ENCODE data around the gene ZNF775.
"Not testable (repeated sequence)": the region's sequence is repeated elsewhere in the genome, so short reads cannot be mapped to it uniquely, and the experiment has no call there.

Gene ZNF775

GRCh38 chr7:150382123-150382843 is 3.2 kb downstream of the ZNF775 start:
- DNase-seq (ENCODE audit: low spot score), result no peak

- DNase-seq (ENCODE audit: low spot score), result no peak
Observed at GRCh38 chr7:150382844-150383225, 3.7 kb downstream of the ZNF775 start.

DNA sequence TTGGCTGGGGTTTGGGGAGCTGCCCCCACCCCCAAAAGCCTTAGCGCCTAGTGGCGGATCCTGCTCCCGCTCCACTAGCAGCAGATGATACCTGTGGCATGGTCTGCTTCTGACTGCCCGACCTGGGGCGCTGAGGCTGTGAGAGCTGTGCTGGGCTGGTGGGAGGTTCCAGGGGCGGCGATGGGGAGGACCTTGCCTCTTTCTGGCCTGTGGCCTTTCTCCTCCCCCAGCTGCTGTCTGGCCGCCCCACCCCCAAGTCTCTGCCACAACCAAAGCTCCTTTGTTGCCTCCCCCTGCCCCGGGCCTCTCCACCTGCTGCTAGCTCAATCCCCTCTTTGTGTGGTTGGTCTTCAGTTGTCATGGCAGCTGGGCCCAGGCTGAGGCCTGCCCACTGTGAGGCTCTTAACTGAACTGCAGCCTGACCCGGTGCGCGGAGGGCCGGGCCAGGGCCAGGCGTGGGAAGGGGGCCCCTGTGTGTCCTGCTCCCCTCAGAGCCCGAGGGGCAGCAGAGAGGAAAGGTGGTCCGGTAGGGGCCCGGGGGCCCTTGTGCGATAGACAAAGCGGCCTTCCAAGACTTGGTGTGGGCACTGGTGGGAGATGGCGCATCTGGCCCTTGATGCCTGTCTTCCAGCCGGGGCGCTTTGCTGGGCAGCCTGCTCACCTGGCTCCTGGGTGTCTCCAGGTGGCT is 4.7 kb downstream of the ZNF775 start:
- peak; percentile 64 for DNase-seq (ENCODE audit: low spot score)

DNA sequence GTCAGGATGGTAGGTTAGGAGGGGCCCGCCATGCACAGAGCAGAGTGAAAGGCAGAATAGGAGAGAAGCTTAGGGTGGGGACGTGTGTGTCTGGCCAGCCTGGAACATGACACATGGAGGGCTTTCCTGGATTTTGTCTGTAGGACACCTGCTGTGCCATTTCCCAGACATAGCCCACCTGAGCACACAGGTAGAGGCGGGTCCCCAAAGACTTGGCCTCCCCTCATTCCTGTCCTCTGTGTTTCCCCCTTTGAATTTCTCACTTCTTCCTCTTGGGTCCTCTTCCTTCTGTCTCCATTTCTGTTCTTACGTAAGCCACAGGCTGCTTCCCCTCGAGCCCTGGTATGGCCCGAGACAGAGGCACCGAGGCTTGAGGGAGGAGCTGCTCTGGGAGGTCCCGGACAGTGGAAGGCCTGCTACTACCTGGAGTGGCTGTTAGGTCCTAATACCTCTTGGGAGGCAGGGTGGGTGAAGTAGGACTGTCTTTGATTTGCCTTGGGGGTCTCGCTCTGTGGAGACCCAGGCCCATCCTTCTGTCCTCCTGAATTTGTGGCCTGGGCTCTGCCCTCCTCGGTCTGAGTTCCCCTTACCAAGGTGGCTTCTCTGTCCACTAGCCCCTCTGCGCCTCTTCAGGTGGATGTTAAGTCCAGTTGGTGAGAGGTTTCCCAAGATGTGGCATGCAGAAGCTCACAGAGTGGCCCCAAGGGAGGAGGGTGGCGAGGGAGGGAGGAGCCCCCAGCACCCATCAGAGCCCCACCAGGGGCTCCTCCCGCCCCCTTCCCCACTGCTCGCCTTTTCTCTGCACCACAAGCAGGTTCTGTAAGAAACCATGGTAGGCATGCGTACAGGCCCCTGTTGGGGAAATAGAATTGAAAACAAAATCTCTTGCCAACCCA is 5.5 kb downstream of the ZNF775 start:
- no peak for DNase-seq (ENCODE audit: low spot score)

GRCh38 chr7:150385302-150385723 is 6.2 kb downstream of the ZNF775 start:
- DNase-seq (ENCODE audit: low spot score), result peak; percentile 61

- not testable (repeated sequence) for DNase-seq (ENCODE audit: low spot score)
Observed at GRCh38 chr7:150385884-150386283, 6.8 kb downstream of the ZNF775 start.

GRCh38 chr7:150388306-150388705 is 9.2 kb downstream of the ZNF775 start:
- DNase-seq (ENCODE audit: low spot score), result peak; percentile 60

GRCh38 chr7:150388709-150389531 is 9.8 kb downstream of the ZNF775 start:
- DNase-seq (ENCODE audit: low spot score), result peak; percentile 84

DNA sequence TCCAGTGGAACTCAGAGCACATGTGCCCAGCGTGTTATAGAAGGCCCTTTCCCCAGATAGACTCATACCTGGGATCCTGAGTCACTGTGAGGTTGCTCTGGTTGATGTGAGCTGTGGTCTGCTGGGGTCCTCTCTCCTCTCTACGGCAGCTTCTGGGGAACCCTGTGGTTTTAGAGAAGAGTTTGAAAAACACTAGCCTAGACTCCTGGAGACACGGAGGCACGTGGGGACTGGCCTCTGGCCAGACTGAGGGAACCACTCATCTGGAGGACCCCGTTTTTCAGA is 10.3 kb downstream of the ZNF775 start:
- no peak for DNase-seq (ENCODE audit: low spot score)

DNA sequence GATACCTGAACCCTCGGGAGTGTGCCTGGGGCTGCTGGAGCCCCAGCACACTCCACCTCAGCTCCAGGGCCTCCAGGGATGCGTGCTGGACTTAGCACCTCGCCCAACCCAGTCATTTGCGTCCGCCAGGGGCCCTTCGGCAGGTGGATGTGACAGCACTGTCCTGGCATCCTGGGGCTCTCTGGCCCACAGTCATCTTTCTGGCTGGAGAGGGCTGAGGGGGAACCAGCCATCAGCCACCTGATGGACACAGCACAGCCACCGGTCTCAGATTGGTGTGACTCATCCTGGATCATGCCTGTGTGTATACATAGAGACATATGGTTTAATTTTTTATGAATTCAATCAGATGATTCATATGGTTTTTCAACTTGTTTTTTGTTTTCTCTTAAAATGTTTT is 11.1 kb downstream of the ZNF775 start:
- no peak for DNase-seq (ENCODE audit: low spot score)

GRCh38 chr7:150393325-150393724 is 14.2 kb downstream of the ZNF775 start:
- DNase-seq (ENCODE audit: low spot score), result no peak

- DNase-seq (ENCODE audit: low spot score), result no peak
Observed at GRCh38 chr7:150396426-150396825, 17.3 kb downstream of the ZNF775 start.

DNA sequence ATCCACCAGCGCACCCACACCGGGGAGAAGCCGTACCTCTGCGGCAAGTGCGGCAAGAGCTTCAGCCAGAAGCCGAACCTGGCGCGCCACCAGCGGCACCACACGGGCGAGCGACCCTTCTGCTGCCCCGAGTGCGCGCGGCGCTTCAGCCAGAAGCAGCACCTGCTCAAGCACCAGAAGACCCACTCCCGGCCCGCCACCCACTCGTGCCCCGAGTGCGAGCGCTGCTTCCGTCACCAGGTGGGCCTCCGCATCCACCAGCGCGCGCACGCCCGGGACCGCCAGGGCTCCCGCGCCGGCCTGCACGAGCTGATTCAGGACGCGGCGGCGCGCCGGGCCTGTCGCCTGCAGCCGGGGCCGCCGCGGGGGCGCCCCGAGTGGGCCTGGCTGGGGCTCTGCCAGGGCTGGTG is 17.7 kb downstream of the ZNF775 start:
- DNase-seq (ENCODE audit: low spot score), result no peak

GRCh38 chr7:150397346-150398107 is 18.4 kb downstream of the ZNF775 start:
- no peak for DNase-seq (ENCODE audit: low spot score)

DNA sequence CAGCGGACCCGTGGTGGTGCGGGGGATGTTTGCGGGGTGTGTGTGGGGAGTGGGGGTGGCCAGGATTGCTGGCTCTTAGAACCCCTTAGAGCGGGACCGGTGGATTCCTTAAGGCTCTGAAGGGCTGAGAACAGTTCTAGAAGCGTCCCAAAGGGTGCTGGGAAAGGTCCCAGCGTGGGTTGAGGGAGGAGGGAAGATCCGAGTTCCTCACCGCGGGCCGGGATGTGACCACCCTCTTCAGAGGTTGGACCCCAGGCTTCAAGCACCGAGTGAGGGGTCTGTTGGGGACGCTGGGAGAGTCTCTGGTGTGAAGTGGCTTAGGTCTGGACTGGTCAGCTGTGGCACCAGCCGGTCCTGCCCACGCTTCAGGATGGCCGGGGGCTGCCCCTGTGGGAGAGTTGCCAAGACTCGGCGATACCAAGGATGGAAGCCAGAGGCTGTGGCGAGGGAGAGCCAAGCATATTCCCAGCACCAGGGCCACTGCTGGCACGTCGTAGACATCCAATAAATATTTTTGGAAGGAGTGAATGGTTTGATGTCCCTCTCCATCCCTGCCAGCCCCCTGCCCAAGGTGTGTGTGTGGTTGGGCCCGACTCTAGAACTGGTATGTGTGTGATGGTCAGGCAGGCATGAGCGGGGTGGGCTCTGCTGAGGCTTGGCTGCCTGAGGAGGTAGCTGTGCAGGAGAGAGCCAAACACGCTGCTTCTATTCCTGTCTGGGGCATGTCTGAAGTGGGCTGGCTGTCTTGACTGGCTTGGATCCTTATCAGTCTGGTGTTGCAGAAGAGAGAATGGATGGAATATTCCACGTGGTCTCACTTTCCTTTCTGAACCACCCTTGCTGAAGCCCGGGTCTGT is 19.2 kb downstream of the ZNF775 start:
- no peak for DNase-seq (ENCODE audit: low spot score)

GRCh38 chr7:150398965-150399320 is 19.8 kb downstream of the ZNF775 start:
- DNase-seq (ENCODE audit: low spot score), result no peak

DNA sequence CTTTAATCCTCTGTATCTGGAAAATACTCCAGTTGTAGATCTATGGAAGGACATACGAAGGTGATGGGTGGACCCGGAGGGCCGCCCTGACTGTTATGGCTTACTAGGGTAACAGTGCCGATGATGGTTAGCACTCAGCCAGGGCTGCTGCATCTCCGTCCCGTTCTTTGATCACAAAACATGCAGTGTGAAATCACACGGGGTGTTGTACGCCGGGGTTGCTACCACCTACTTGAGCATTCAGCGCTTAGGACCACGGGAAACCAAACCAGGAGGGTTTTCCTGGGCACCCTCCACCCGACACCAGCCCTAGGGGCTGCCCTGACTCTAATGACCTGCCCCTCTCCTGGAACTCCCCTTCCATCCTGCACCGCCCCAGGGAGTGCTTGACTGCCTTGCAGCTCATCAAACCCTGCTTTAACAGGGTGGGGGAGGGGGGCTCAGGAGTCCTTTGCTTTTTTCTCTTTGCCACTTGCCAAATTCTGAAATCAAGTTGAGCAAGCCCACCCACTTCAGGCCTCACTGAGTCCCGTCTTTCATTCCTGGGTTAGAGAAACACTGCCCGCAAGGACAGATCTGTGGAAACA is 20.4 kb downstream of the ZNF775 start:
- DNase-seq (ENCODE audit: low spot score), result no peak

DNA sequence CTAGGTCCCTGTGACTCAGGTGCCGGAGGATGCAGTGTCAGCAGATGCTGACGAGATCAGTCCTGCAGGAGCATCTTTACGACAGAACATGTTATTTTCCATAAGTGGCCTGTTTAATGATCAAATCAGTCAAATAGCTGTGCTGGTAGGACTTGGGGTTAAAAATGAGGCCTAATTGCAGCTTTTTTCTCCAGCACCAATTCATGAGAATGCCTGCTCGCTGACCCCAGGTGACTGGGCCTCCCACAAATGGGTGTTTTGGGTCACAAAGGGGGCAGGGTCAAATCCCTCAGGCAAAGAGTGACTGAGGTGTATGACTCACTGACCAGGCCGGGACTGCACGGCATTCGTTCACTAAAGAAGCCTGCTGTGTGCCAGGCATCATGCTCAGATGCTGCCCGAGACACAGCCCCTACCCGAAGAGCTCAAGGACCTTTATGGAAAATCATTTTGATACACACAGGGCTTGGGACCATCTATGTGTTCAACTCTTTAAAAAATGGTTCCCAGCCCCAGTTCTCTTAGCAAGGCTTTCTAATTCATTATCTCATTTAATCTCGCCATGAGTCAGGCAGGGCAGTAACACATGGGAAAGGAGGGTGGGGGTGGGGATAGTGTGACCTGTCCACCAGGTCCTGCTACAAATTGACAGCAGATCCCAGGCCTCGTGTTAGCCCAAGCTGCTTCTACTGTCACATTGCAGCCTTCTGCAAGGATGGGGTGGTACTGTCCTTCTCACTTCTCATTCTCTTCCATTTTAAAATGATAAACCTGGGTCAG is 21.1 kb downstream of the ZNF775 start:
- no peak for DNase-seq (ENCODE audit: low spot score)

- DNase-seq (ENCODE audit: low spot score), result no peak
Observed at GRCh38 chr7:150400788-150401423, 21.8 kb downstream of the ZNF775 start.

Data from cerebellar cortex (tissue), 1 donor.